ENCODE data around the gene OOSP1. TPM values are rescaled to one million over a fixed set of nuclear protein-coding genes. Genes with fewer than 3 reads are reported as not detected.
"Not testable (repeated sequence)": the region's sequence is repeated elsewhere in the genome, so short reads cannot be mapped to it uniquely, and the experiment has no call there.

The OOSP1 gene
- total RNA-seq, 3 donors from 2014 or later (not counting 1 experiment from before 2014, with no cell fraction given): 0.48 TPM; not detected in 2

GRCh38 chr11:59898650-59899049 lies 39.6 kb upstream of the OOSP1 start:
- ATAC-seq: no peak
- Mint-ChIP-seq H3K9me3 (peaks cover 0 to 2% of the 10 kb centered on the region in 2 donors), H3K4me3 (no peak overlapping the region), H3K36me3 (no peaks in the 10 kb centered on the region), H3K27me3 (ENCODE audit: low read depth in 2 of 2) (peaks cover 2 to 5% of the 10 kb centered on the region in 2 donors), H3K27ac (no peak overlapping the region), H3K4me1 (no peaks in the 10 kb centered on the region)
- no peak for TF ChIP-seq CTCF (IDR thresholded peaks at IDR 0.05)
- H3K27me3 ChIP-seq (ENCODE audit: control insufficient read depth, insufficient read depth, low read length): no peaks in the 10 kb centered on the region
- no peak overlapping the region for H3K4me3 ChIP-seq (ENCODE audit: low read length)
- H3K27ac ChIP-seq (ENCODE audit: low read length): no peak overlapping the region
- no peaks in the 10 kb centered on the region for H3K36me3 ChIP-seq (ENCODE audit: control insufficient read depth, insufficient read depth, low read length)
- no peaks in the 10 kb centered on the region for H3K4me1 ChIP-seq (ENCODE audit: control insufficient read depth, insufficient read depth, low read length)
- no peaks in the 10 kb centered on the region for H3K9me3 ChIP-seq (ENCODE audit: control insufficient read depth, insufficient read depth, low read length)
- intact Hi-C loops (cut with micrococcal nuclease): no loop called here
- no peak for DNase-seq
- WGBS (ENCODE audit: insufficient coverage): 93% methylated on average over 7 of the region's 7 CpGs

GRCh38 chr11:59899532-59899931 lies 38.7 kb upstream of the OOSP1 start:
- whole genome bisulfite sequencing (ENCODE audit: insufficient coverage): 89% methylated on average over 11 of the region's 11 CpGs
- Mint-ChIP-seq H3K9me3 (peaks cover 0 to 2% of the 10 kb centered on the region in 2 donors), H3K27ac (no peak overlapping the region), H3K4me1 (no peaks in the 10 kb centered on the region), H3K36me3 (no peaks in the 10 kb centered on the region), H3K27me3 (ENCODE audit: low read depth in 2 of 2) (peaks cover 0 to 5% of the 10 kb centered on the region in 2 donors), H3K4me3 (no peak overlapping the region)
- ATAC-seq: no peak
- intact Hi-C loops (cut with micrococcal nuclease): no loop called here
- H3K4me1 ChIP-seq (ENCODE audit: control insufficient read depth, insufficient read depth, low read length): no peaks in the 10 kb centered on the region
- DNase-seq: no peak
- H3K9me3 ChIP-seq (ENCODE audit: control insufficient read depth, insufficient read depth, low read length): no peaks in the 10 kb centered on the region
- H3K27ac ChIP-seq (ENCODE audit: low read length): no peak overlapping the region
- H3K27me3 ChIP-seq (ENCODE audit: control insufficient read depth, insufficient read depth, low read length): no peaks in the 10 kb centered on the region
- no peak overlapping the region for H3K4me3 ChIP-seq (ENCODE audit: low read length)
- H3K36me3 ChIP-seq (ENCODE audit: control insufficient read depth, insufficient read depth, low read length): no peaks in the 10 kb centered on the region
- no peak for TF ChIP-seq CTCF (IDR thresholded peaks at IDR 0.05)

- H3K4me1 ChIP-seq (ENCODE audit: control insufficient read depth, insufficient read depth, low read length): no peaks in the 10 kb centered on the region
- no peak overlapping the region for H3K27ac ChIP-seq (ENCODE audit: low read length)
- DNase-seq: no peak
- no peak overlapping the region for H3K4me3 ChIP-seq (ENCODE audit: low read length)
- H3K4me3 Mint-ChIP-seq: no peak overlapping the region
- H3K36me3 Mint-ChIP-seq: no peaks in the 10 kb centered on the region
- no peak overlapping the region for H3K27ac Mint-ChIP-seq
- WGBS (ENCODE audit: insufficient coverage): 73% methylated on average over 3 of the region's 6 CpGs
- intact Hi-C loops (cut with micrococcal nuclease): no loop called here
- peaks cover 0 to 3% of the 10 kb centered on the region in 2 donors for H3K27me3 Mint-ChIP-seq (ENCODE audit: low read depth in 2 of 2)
- H3K36me3 ChIP-seq (ENCODE audit: control insufficient read depth, insufficient read depth, low read length): no peaks in the 10 kb centered on the region
- no peak for ATAC-seq
- H3K9me3 ChIP-seq (ENCODE audit: control insufficient read depth, insufficient read depth, low read length): no peaks in the 10 kb centered on the region
- H3K27me3 ChIP-seq (ENCODE audit: control insufficient read depth, insufficient read depth, low read length): no peaks in the 10 kb centered on the region
- TF ChIP-seq CTCF (IDR thresholded peaks at IDR 0.05): no peak
- no peaks in the 10 kb centered on the region for H3K4me1 Mint-ChIP-seq
- H3K9me3 Mint-ChIP-seq: peaks cover 0 to 2% of the 10 kb centered on the region in 2 donors
Measured at GRCh38 chr11:59900366-59901126, 37.7 kb upstream of the OOSP1 start.

GRCh38 chr11:59901306-59901705 lies 36.9 kb upstream of the OOSP1 start:
- no peak for TF ChIP-seq CTCF (IDR thresholded peaks at IDR 0.05)
- Histone ChIP-seq H3K36me3 (ENCODE audit: control insufficient read depth, insufficient read depth, low read length) (no peaks in the 10 kb centered on the region), H3K4me3 (ENCODE audit: low read length) (no peak overlapping the region), H3K27ac (ENCODE audit: low read length) (no peak overlapping the region), H3K27me3 (ENCODE audit: control insufficient read depth, insufficient read depth, low read length) (no peaks in the 10 kb centered on the region), H3K9me3 (ENCODE audit: control insufficient read depth, insufficient read depth, low read length) (no peaks in the 10 kb centered on the region), H3K4me1 (ENCODE audit: control insufficient read depth, insufficient read depth, low read length) (no peaks in the 10 kb centered on the region)
- Mint-ChIP-seq H3K27me3 (ENCODE audit: low read depth in 2 of 2) (peaks cover 0 to 3% of the 10 kb centered on the region in 2 donors), H3K4me1 (no peaks in the 10 kb centered on the region), H3K27ac (no peak overlapping the region), H3K36me3 (no peaks in the 10 kb centered on the region), H3K4me3 (no peak overlapping the region), H3K9me3 (peaks cover 0 to 2% of the 10 kb centered on the region in 2 donors)
- intact Hi-C loops (cut with micrococcal nuclease): no loop called here
- no peak for DNase-seq
- no peak for ATAC-seq
- 60% methylated on average over 1 of the region's 1 CpG for WGBS (ENCODE audit: insufficient coverage)

GRCh38 chr11:59903569-59903968 lies 34.7 kb upstream of the OOSP1 start:
- H3K27ac ChIP-seq (ENCODE audit: low read length); DNase-seq; H3K9me3 Mint-ChIP-seq; H3K36me3 ChIP-seq (ENCODE audit: control insufficient read depth, insufficient read depth, low read length); H3K4me1 ChIP-seq (ENCODE audit: control insufficient read depth, insufficient read depth, low read length); H3K27ac Mint-ChIP-seq; ATAC-seq; H3K4me3 ChIP-seq (ENCODE audit: low read length); intact Hi-C loops (cut with micrococcal nuclease); H3K36me3 Mint-ChIP-seq; H3K9me3 ChIP-seq (ENCODE audit: control insufficient read depth, insufficient read depth, low read length); H3K4me3 Mint-ChIP-seq; H3K4me1 Mint-ChIP-seq; H3K27me3 ChIP-seq (ENCODE audit: control insufficient read depth, insufficient read depth, low read length): not testable (repeated sequence)
- H3K27me3 Mint-ChIP-seq (ENCODE audit: low read depth in 2 of 2): peaks cover 8 to 13% of the 10 kb centered on the region in 2 donors
- WGBS (ENCODE audit: insufficient coverage): 77% methylated on average over 2 of the region's 2 CpGs

Data from natural killer cell (primary cell).